Keratinocyte (primary cell): ENCODE data around the gene STX16. TPM values are rescaled to one million over a fixed set of nuclear protein-coding genes. Genes with fewer than 3 reads are reported as not detected.

Source experiments
- DNase-seq: peaks from one replicate; pipeline ENCODE4 v3.0.0-alpha.2; 2011; ENCODE audit warnings: low read depth, missing footprints, low spot score
- FAIRE-seq: peaks from 2 replicates; lab custom pipeline; 2011; peaks lifted over from hg19 to GRCh38; lab: Jason Lieb, UNC
- H2AFZ ChIP-seq: 2 replicates; pipeline ENCODE4 v1.6.0; 2012; ENCODE audit warnings: low read length, control low read depth, inconsistent platforms; ENCODE audit not compliant: control insufficient read depth
- H3K27ac ChIP-seq: 2 replicates; pipeline ENCODE4 v1.5.1; 2011; ENCODE audit warnings: low read length; ENCODE audit not compliant: control insufficient read depth, insufficient read depth
- H3K27me3 ChIP-seq: 3 replicates; pipeline ENCODE4 v1.6.0; 2011; ENCODE audit warnings: low read length; ENCODE audit not compliant: control insufficient read depth, insufficient read depth; ENCODE audit errors: extremely low read depth
- H3K36me3 ChIP-seq, 2 experiments: 2 replicates in 1 of 2; 3 replicates in 1 of 2; pipeline ENCODE4 v1.5.1; 2011; ENCODE audit warnings: low read length in 2 of 2, mild to moderate bottlenecking in 1 of 2; ENCODE audit not compliant: control insufficient read depth in 2 of 2, insufficient read depth in 2 of 2; ENCODE audit errors: extremely low read depth in 1 of 2
- H3K4me1 ChIP-seq: 3 replicates; pipeline ENCODE4 v1.5.1; 2011; ENCODE audit warnings: low read length; ENCODE audit not compliant: control insufficient read depth, insufficient read depth; ENCODE audit errors: extremely low read depth
- H3K4me2 ChIP-seq: 3 replicates; pipeline ENCODE4 v1.6.0; 2011; ENCODE audit warnings: low read depth, low read length; ENCODE audit not compliant: control insufficient read depth, insufficient read depth; ENCODE audit errors: extremely low read depth
- H3K4me3 ChIP-seq, 3 experiments: fragments of 200-600 bp in 1 of 3; sonication (generic) in 1 of 3; 2 replicates in 2 of 3; 3 replicates in 1 of 3; pipeline ENCODE4 v1.5.1; 2011 to 2016; ENCODE audit warnings: low read length in 3 of 3, mild to moderate bottlenecking in 3 of 3, control low read depth in 2 of 3, inconsistent platforms in 1 of 3, low read depth in 1 of 3, mixed read lengths in 1 of 3, mixed run types in 1 of 3, moderate library complexity in 1 of 3; ENCODE audit not compliant: control insufficient read depth in 2 of 3, insufficient read depth in 2 of 3; ENCODE audit errors: extremely low read depth in 1 of 3
- H3K79me2 ChIP-seq: 2 replicates; pipeline ENCODE4 v1.6.0; 2012; ENCODE audit warnings: low read length; ENCODE audit not compliant: control insufficient read depth, insufficient read depth
- H3K9ac ChIP-seq: 3 replicates; pipeline ENCODE4 v1.6.0; 2011; ENCODE audit warnings: low read length; ENCODE audit not compliant: control insufficient read depth, insufficient read depth; ENCODE audit errors: extremely low read depth
- H3K9me1 ChIP-seq: 3 replicates; pipeline ENCODE4 v1.6.0; 2011; ENCODE audit warnings: low read length; ENCODE audit not compliant: control insufficient read depth, insufficient read depth; ENCODE audit errors: extremely low read depth
- H3K9me3 ChIP-seq: 2 replicates; pipeline ENCODE4 v1.5.1; 2012; ENCODE audit warnings: low read depth, low read length; ENCODE audit not compliant: control insufficient read depth
- H4K20me1 ChIP-seq: 3 replicates; pipeline ENCODE4 v1.6.0; 2011; ENCODE audit warnings: low read length; ENCODE audit not compliant: control insufficient read depth, insufficient read depth; ENCODE audit errors: extremely low read depth
- EZH2 ChIP-seq: IDR thresholded peaks from one replicate; pipeline ENCODE4 v1.6.1; 2012; ENCODE audit warnings: inconsistent platforms, mild to moderate bottlenecking, low read length, moderate library complexity
- dilution Hi-C: fragments of 300-500 bp; cut with MboI; formaldehyde crosslinking; loops from one replicate; pipeline ENCODE4 v1.7.0; 2020; ENCODE audit warnings: low sequenced_read_pairs; ENCODE audit not compliant: extremely low pct_ligation_motif_present
- polyA plus RNA-seq, 5 experiments: library from polyadenylated mRNA; depleted of rRNA in 3 of 5; stranded (reverse) in 3 of 5; stranded (forward) in 1 of 5; unstranded in 1 of 5; fragments of >200 nt; gene quantifications; 1 replicate in 1 of 5; 2 replicates in 3 of 5; 3 replicates in 1 of 5; pipeline versions ENCODE4 v1.2.1 to v1.2.3, GENCODE V29; 2011 to 2012; ENCODE audit warnings: missing spikeins in 2 of 5, low read depth in 1 of 5, low replicate concordance in 1 of 5
- TF ChIP-seq, protein P1 (sequence below), 3 experiments: IDR thresholded peaks in 1 of 3; conservative IDR thresholded peaks in 1 of 3; optimal IDR thresholded peaks in 1 of 3; 2 replicates in 2 of 3; 3 replicates in 1 of 3; pipeline versions ENCODE3 to v1.5.1; 2011; ENCODE audit warnings: low read length in 3 of 3, mild to moderate bottlenecking in 3 of 3, moderate library complexity in 2 of 3, control low read depth in 1 of 3, inconsistent platforms in 1 of 3; ENCODE audit not compliant: insufficient read depth in 2 of 3; ENCODE audit errors: extremely low read depth in 1 of 3

The STX16 gene
- polyA plus RNA-seq, 1 donor (not counting 4 experiments of a cell fraction or from before 2014, with no cell fraction given) = 69.7 TPM

DNA sequence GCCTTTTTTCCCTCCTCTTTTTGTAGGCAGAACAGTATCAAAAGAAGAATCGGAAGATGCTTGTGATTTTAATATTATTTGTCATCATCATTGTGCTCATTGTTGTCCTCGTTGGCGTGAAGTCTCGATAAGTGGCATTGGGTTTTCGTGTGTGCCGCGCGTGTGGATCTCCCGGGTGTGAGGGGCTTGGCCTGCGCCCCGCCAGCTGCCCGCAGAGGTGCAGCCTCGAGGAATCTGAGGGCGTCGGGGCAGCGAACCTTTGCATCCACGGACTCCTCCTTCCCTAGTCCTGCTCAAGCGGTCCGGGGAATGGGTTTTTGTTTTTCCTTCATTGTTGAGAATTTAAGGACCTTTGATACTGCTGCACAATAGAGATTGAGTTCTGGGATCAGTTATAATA is 25.1 kb downstream of the STX16 start:
- no peak overlapping the region for H3K4me2 ChIP-seq
- no peak overlapping the region for H3K9ac ChIP-seq
- no peaks in the 10 kb centered on the region for H4K20me1 ChIP-seq
- H3K27ac ChIP-seq = no peak overlapping the region
- dilution Hi-C loops = no loop called here
- no peaks in the 10 kb centered on the region for H3K9me3 ChIP-seq
- peaks cover 25 to 26% of the 10 kb centered on the region in 2 experiments for H3K36me3 ChIP-seq
- H3K27me3 ChIP-seq = no peaks in the 10 kb centered on the region
- DNase-seq (no peak), FAIRE-seq (no peak)
- no peak overlapping the region for H3K4me3 ChIP-seq
- H3K4me1 ChIP-seq = no peaks in the 10 kb centered on the region
- TF ChIP-seq, protein P1, sequence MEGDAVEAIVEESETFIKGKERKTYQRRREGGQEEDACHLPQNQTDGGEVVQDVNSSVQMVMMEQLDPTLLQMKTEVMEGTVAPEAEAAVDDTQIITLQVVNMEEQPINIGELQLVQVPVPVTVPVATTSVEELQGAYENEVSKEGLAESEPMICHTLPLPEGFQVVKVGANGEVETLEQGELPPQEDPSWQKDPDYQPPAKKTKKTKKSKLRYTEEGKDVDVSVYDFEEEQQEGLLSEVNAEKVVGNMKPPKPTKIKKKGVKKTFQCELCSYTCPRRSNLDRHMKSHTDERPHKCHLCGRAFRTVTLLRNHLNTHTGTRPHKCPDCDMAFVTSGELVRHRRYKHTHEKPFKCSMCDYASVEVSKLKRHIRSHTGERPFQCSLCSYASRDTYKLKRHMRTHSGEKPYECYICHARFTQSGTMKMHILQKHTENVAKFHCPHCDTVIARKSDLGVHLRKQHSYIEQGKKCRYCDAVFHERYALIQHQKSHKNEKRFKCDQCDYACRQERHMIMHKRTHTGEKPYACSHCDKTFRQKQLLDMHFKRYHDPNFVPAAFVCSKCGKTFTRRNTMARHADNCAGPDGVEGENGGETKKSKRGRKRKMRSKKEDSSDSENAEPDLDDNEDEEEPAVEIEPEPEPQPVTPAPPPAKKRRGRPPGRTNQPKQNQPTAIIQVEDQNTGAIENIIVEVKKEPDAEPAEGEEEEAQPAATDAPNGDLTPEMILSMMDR (optimal IDR thresholded peaks at IDR 0.05 in 1 of 3, IDR thresholded peaks at IDR 0.05 in 1 of 3, conservative IDR thresholded peaks at IDR 0.05 in 1 of 3; ENCODE audit: extremely low read depth in 1 of 3, insufficient read depth in 2 of 3, low read length in 3 of 3) = no peak
- TF ChIP-seq EZH2 = no peak
- H2AFZ ChIP-seq = no peak overlapping the region
- no peaks in the 10 kb centered on the region for H3K79me2 ChIP-seq
- H3K9me1 ChIP-seq = no peaks in the 10 kb centered on the region

DNA sequence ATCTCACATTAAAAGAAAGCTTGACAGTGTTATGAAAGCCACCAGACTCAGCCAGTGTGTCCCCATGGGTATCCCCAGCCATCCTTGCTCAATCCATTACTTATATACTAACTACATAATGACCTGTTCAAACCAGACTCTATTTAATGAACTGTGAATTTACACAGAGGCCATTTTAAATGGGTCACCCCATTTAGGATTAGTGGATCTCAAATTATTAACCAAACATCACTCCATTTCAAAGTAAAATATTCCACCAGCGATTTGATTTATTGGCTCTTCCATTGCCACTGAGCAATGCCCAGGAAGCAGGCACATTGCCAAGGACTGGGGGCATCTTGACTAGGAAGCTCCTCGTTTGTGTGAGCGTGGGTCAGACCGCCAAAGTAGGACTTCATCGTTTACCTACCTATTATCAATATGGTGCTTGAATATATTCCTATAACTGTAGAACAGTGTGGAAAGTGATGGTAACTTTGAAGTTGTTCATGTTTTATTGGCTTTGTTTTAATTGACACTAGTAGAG is 26.1 kb downstream of the STX16 start:
- DNase-seq (no peak), FAIRE-seq (no peak)
- Histone ChIP-seq H3K9me3 (no peaks in the 10 kb centered on the region), H2AFZ (no peak overlapping the region), H3K27ac (no peak overlapping the region), H3K4me3 (no peak overlapping the region), H3K79me2 (no peaks in the 10 kb centered on the region), H3K9me1 (no peaks in the 10 kb centered on the region), H4K20me1 (no peaks in the 10 kb centered on the region), H3K4me2 (no peak overlapping the region), H3K27me3 (no peaks in the 10 kb centered on the region), H3K4me1 (no peaks in the 10 kb centered on the region), H3K36me3 (peaks cover 24 to 25% of the 10 kb centered on the region in 2 experiments), H3K9ac (no peak overlapping the region)
- TF ChIP-seq EZH2 = no peak
- TF ChIP-seq, protein P1 (optimal IDR thresholded peaks at IDR 0.05 in 1 of 3, IDR thresholded peaks at IDR 0.05 in 1 of 3, conservative IDR thresholded peaks at IDR 0.05 in 1 of 3; ENCODE audit: extremely low read depth in 1 of 3, insufficient read depth in 2 of 3, low read length in 3 of 3) = no peak
- dilution Hi-C loops = no loop called here
